Natural killer cell (primary cell): ENCODE results near the gene BTBD1. TPM values are rescaled to one million over a fixed set of nuclear protein-coding genes. Genes with fewer than 3 reads are reported as not detected.
A peak's percentile ranks its signal among the peaks of the same experiment; 100 is the strongest.

Experiments
- ATAC-seq, 3 donors: fragments of 150-1000 bp in 2 of 3; fragments of 200-7000 bp in 1 of 3; cut with Tn5 transposase; 1 replicate in 1 of 3; 2 replicates in 2 of 3; pipeline ENCODE4 v1.10.0; 2021; ENCODE audit warnings: mild to moderate bottlenecking in 2 of 3, moderate library complexity in 2 of 3
- DNase-seq, 2 donors: peaks; one replicate each; pipeline versions ENCODE4 v3.0.0 to v3.0.0-alpha.2; 2013 to 2021; ENCODE audit warnings: mixed read lengths in 1 of 2
- H3K27ac ChIP-seq: one replicate; pipeline ENCODE4 v1.5.1; 2013; ENCODE audit warnings: mild to moderate bottlenecking, low read length
- H3K27me3 ChIP-seq: one replicate; pipeline ENCODE4 v1.6.1; 2013; ENCODE audit warnings: low read length; ENCODE audit not compliant: control insufficient read depth, insufficient read depth
- H3K36me3 ChIP-seq: one replicate; pipeline ENCODE4 v1.6.1; 2013; ENCODE audit warnings: low read length; ENCODE audit not compliant: control insufficient read depth, insufficient read depth
- H3K4me1 ChIP-seq: one replicate; pipeline ENCODE4 v1.6.1; 2013; ENCODE audit warnings: low read length; ENCODE audit not compliant: control insufficient read depth, insufficient read depth
- H3K4me3 ChIP-seq: one replicate; pipeline ENCODE4 v1.5.1; 2013; ENCODE audit warnings: low read length
- H3K9me3 ChIP-seq: one replicate; pipeline ENCODE4 v1.6.1; 2013; ENCODE audit warnings: low read length; ENCODE audit not compliant: control insufficient read depth, insufficient read depth
- H3K27ac Mint-ChIP-seq, 2 donors: one replicate each; pipeline ENCODE4 v1.8.0; 2022; ENCODE audit warnings: mild to moderate bottlenecking in 2 of 2, mixed read lengths in 2 of 2, moderate library complexity in 1 of 2
- H3K27me3 Mint-ChIP-seq, 2 donors: one replicate each; pipeline ENCODE4 v1.8.0; 2022; ENCODE audit warnings: low read depth in 2 of 2, mixed read lengths in 2 of 2
- H3K36me3 Mint-ChIP-seq: one replicate; pipeline ENCODE4 v1.8.0; 2022; ENCODE audit warnings: mixed read lengths
- H3K4me1 Mint-ChIP-seq, 2 donors: one replicate each; pipeline ENCODE4 v1.8.0; 2022; ENCODE audit warnings: mixed read lengths in 2 of 2
- H3K4me3 Mint-ChIP-seq: one replicate; pipeline ENCODE4 v1.8.0; 2022; ENCODE audit warnings: mild to moderate bottlenecking, moderate library complexity, mixed read lengths
- H3K9me3 Mint-ChIP-seq, 2 donors: one replicate each; pipeline ENCODE4 v1.8.0; 2022; ENCODE audit warnings: mixed read lengths in 2 of 2
- WGBS: methylation state at CpG from one replicate; pipeline ENCODE4 v1.1.7; 2013; ENCODE audit warnings: missing lambda C conversion rate; ENCODE audit not compliant: insufficient coverage; 5-methylcytosine and 5-hydroxymethylcytosine counted together
- intact Hi-C: fragments of 100-400 bp; cut with micrococcal nuclease; formaldehyde crosslinking; loops from one replicate; pipeline ENCODE4 v1.14.2; 2022
- total RNA-seq, 4 donors: library from RNA; stranded (reverse); fragments of 120-200 nt in 1 of 4; gene quantifications; one replicate each; pipeline versions ENCODE4 v1.2.3 to v1.2.4, GENCODE V29; 2013 to 2022
- TF ChIP-seq, protein P1 (sequence below): fragments of 200-600 bp; IDR thresholded peaks from one replicate; pipeline ENCODE4 v1.8.0; 2022; ENCODE audit warnings: antibody characterized with exemption

Gene BTBD1
- total RNA-seq, 3 donors from 2014 or later (not counting 1 experiment from before 2014, with no cell fraction given): 42.5 to 54.4 (median 54.0) TPM

- peaks cover 53% of the 10 kb centered on the region for H3K36me3 ChIP-seq
- H3K27ac ChIP-seq: no peak overlapping the region
- Mint-ChIP-seq H3K4me3 (no peak overlapping the region), H3K9me3 (no peaks in the 10 kb centered on the region), H3K4me1 (peaks cover 30 to 34% of the 10 kb centered on the region in 2 donors), H3K36me3 (no peaks in the 10 kb centered on the region), H3K27me3 (no peaks in the 10 kb centered on the region), H3K27ac (peak overlapping the region; percentile 1 to 5)
- DNase-seq: no peak
- H3K27me3 ChIP-seq: no peaks in the 10 kb centered on the region
- H3K4me1 ChIP-seq: no peaks in the 10 kb centered on the region
- 100% methylated on average over 1 of the region's 3 CpGs for WGBS
- no peak overlapping the region for H3K4me3 ChIP-seq
- no peaks in the 10 kb centered on the region for H3K9me3 ChIP-seq
- TF ChIP-seq, protein P1, sequence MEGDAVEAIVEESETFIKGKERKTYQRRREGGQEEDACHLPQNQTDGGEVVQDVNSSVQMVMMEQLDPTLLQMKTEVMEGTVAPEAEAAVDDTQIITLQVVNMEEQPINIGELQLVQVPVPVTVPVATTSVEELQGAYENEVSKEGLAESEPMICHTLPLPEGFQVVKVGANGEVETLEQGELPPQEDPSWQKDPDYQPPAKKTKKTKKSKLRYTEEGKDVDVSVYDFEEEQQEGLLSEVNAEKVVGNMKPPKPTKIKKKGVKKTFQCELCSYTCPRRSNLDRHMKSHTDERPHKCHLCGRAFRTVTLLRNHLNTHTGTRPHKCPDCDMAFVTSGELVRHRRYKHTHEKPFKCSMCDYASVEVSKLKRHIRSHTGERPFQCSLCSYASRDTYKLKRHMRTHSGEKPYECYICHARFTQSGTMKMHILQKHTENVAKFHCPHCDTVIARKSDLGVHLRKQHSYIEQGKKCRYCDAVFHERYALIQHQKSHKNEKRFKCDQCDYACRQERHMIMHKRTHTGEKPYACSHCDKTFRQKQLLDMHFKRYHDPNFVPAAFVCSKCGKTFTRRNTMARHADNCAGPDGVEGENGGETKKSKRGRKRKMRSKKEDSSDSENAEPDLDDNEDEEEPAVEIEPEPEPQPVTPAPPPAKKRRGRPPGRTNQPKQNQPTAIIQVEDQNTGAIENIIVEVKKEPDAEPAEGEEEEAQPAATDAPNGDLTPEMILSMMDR: no peak
- intact Hi-C loops: no loop called here
- no peak for ATAC-seq
Measured at GRCh38 chr15:83046558-83047127, 20.4 kb downstream of the BTBD1 start.

DNA sequence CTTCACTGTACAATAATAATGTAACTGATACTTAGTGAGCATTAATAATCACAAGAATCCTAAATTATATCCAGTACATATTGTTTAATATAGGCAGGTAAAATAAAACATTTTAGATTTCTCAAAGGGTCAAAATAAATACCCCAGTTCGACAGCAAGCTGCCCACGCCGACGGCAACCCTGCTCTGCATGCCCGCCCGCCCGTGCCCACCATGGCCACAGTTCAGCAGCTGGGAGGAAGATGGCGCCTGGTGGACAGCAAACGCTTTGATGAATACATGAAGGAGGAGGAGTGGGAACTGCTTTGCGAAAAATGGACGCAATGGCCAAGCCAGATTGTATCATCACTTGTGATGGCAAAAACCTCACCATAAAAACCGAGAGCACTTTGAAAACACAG lies 22.9 kb downstream of the BTBD1 start:
- intact Hi-C loops: no loop called here
- Mint-ChIP-seq H3K4me1 (peaks cover 33 to 39% of the 10 kb centered on the region in 2 donors), H3K27ac (peak overlapping the region in 1 of 2 donors; percentile 10), H3K27me3 (no peaks in the 10 kb centered on the region), H3K36me3 (peaks cover 2% of the 10 kb centered on the region), H3K9me3 (no peaks in the 10 kb centered on the region), H3K4me3 (no peak overlapping the region)
- H3K4me3 ChIP-seq: no peak overlapping the region
- peaks cover 51% of the 10 kb centered on the region for H3K36me3 ChIP-seq
- 98% methylated on average over 12 of the region's 12 CpGs for WGBS
- H3K27me3 ChIP-seq: no peaks in the 10 kb centered on the region
- no peak for DNase-seq
- no peaks in the 10 kb centered on the region for H3K4me1 ChIP-seq
- no peak overlapping the region for H3K27ac ChIP-seq
- H3K9me3 ChIP-seq: no peaks in the 10 kb centered on the region
- TF ChIP-seq, protein P1: no peak
- ATAC-seq: no peak

- WGBS: 100% methylated on average over 1 of the region's 1 CpG
- H3K27ac Mint-ChIP-seq: peak overlapping the region; percentile 70 to 85
Measured at GRCh38 chr15:83039206-83039605, 27.8 kb downstream of the BTBD1 start.

More at GRCh38 chr15:83039206-83039605, 27.8 kb downstream of the BTBD1 start:
- H3K27me3 Mint-ChIP-seq: no peaks in the 10 kb centered on the region
- no peak overlapping the region for H3K4me3 ChIP-seq
- DNase-seq (no peak), ATAC-seq (no peak)
- H3K4me1 Mint-ChIP-seq: peaks cover 53 to 58% of the 10 kb centered on the region in 2 donors
- no peaks in the 10 kb centered on the region for H3K9me3 Mint-ChIP-seq
- peaks cover 3% of the 10 kb centered on the region for H3K4me1 ChIP-seq
- H3K4me3 Mint-ChIP-seq: no peak overlapping the region
- H3K36me3 ChIP-seq: peaks cover 35% of the 10 kb centered on the region
- peaks cover 24% of the 10 kb centered on the region for H3K36me3 Mint-ChIP-seq
- H3K27me3 ChIP-seq: no peaks in the 10 kb centered on the region
- no peak overlapping the region for H3K27ac ChIP-seq
- intact Hi-C loops: no loop called here
- H3K9me3 ChIP-seq: no peaks in the 10 kb centered on the region
- TF ChIP-seq, protein P1: no peak
